Ascending aorta (tissue), 2 donors: ENCODE results near the gene TNPO1. TPM values are rescaled to one million over a fixed set of nuclear protein-coding genes. Genes with fewer than 3 reads are reported as not detected.

Source experiments
- DNase-seq, 2 donors: peaks; one replicate each; pipeline ENCODE4 v3.0.0-alpha.2; 2019; ENCODE audit warnings: low spot score in 2 of 2
- H3K27ac ChIP-seq, 2 donors: fragments of 200-600 bp; sonication (generic); one replicate each; pipeline ENCODE4 v1.5.1; 2016 to 2017; ENCODE audit warnings: mild to moderate bottlenecking in 1 of 2
- H3K27me3 ChIP-seq: fragments of 200-600 bp; sonication (generic); one replicate; pipeline ENCODE4 v1.5.1; 2017
- H3K36me3 ChIP-seq, 2 donors: fragments of 200-600 bp; sonication (generic); one replicate each; pipeline ENCODE4 v1.5.1; 2016
- H3K4me1 ChIP-seq, 2 donors: fragments of 200-600 bp; sonication (generic); one replicate each; pipeline ENCODE4 v1.5.1; 2016 to 2017; ENCODE audit warnings: mild to moderate bottlenecking in 1 of 2
- H3K4me3 ChIP-seq, 2 donors: fragments of 200-600 bp; sonication (generic); one replicate each; pipeline ENCODE4 v1.5.1; 2016 to 2017; ENCODE audit warnings: mild to moderate bottlenecking in 1 of 2
- H3K9me3 ChIP-seq, 2 donors: fragments of 200-600 bp; sonication (generic); one replicate each; pipeline ENCODE4 v1.5.1; 2016
- CTCF ChIP-seq, 3 experiments: fragments of 200-600 bp in 2 of 3; fragments of 450-650 bp in 1 of 3; sonication (generic) in 2 of 3; IDR thresholded peaks; one replicate each; pipeline ENCODE4 v1.5.1; 2016 to 2019; ENCODE audit warnings: antibody characterized with exemption in 3 of 3, mild to moderate bottlenecking in 1 of 3, moderate library complexity in 1 of 3
- intact Hi-C: fragments of 100-400 bp; cut with DNase I; formaldehyde crosslinking; loops from one replicate; pipeline ENCODE4 v1.15.1; 2023
- total RNA-seq: library from RNA; depleted of rRNA; stranded (reverse); fragments of >200 nt; gene quantifications from one replicate; pipeline ENCODE4 v1.1.0, GENCODE V29; 2016

TNPO1 gene
- total RNA-seq, 1 donor from 2014 or later: 48.5 TPM

DNA sequence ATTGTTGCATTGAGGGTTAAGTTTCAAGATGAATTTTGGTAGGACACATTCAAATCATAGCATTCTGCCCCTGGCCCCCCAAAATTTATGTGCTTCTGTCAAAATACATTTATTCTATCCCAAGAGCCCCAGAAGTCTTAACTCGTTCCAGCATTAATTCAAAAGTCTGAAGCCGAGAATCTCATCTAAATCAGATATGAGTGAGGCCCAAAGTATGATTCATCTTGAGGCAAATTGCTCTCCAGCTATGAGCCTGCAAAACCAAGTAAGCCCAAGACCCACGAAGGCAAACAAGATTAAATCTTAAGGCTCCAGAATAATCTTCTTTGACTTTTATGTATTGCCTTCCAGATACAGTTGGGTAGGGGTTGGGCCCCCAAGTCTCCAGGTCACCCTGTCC is 19.2 kb downstream of the TNPO1 start:
- Histone ChIP-seq H3K36me3 (no peaks in the 10 kb centered on the region), H3K27me3 (no peaks in the 10 kb centered on the region), H3K4me1 (peaks cover 15 to 16% of the 10 kb centered on the region in 2 donors), H3K4me3 (no peak overlapping the region), H3K9me3 (no peaks in the 10 kb centered on the region), H3K27ac (no peak overlapping the region)
- TF ChIP-seq CTCF (IDR thresholded peaks at IDR 0.05): no peak
- DNase-seq: no peak
- intact Hi-C loops: no loop called here

DNA sequence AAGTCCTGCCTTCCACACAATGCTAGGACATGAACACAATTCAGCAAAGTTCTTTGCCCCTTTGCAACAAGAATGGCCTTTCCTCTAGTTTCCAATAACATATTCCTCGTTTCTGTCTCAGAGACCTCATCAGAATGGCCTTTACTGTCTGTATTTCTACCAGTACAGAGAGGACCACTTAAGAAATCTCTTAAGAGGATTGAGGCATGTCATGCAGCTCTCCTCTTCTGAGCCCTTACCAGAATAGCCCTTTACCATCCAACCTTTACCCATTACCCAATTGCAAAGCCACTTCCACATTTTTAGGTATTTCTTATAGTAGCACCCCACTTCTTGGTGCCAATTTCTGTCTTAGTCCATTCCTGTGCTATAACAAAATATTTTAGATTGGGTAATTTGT is 20.3 kb downstream of the TNPO1 start:
- TF ChIP-seq CTCF (IDR thresholded peaks at IDR 0.05): no peak
- H3K4me1 ChIP-seq: peaks cover 16 to 21% of the 10 kb centered on the region in 2 donors
- peak overlapping the region in 1 of 2 donors; percentile 33 for H3K27ac ChIP-seq
- no peak overlapping the region for H3K4me3 ChIP-seq
- intact Hi-C loops: no loop called here
- H3K9me3 ChIP-seq: no peaks in the 10 kb centered on the region
- no peaks in the 10 kb centered on the region for H3K36me3 ChIP-seq
- DNase-seq: no peak
- no peaks in the 10 kb centered on the region for H3K27me3 ChIP-seq

- no peak for DNase-seq
- peaks cover 16 to 28% of the 10 kb centered on the region in 2 donors for H3K4me1 ChIP-seq
- no peaks in the 10 kb centered on the region for H3K36me3 ChIP-seq
- H3K27ac ChIP-seq: peak overlapping the region; percentile 58 to 71
- intact Hi-C loops: loop anchor here (1.0 to 2.0 kb wide), 2 partner anchors 21 to 392 kb away; partner anchors contain the start of gene TNPO1
- H3K9me3 ChIP-seq: no peaks in the 10 kb centered on the region
- no peak overlapping the region for H3K4me3 ChIP-seq
- TF ChIP-seq CTCF (IDR thresholded peaks at IDR 0.05): no peak
- no peaks in the 10 kb centered on the region for H3K27me3 ChIP-seq
Measured at GRCh38 chr5:72837524-72838096, 21.1 kb downstream of the TNPO1 start.

DNA sequence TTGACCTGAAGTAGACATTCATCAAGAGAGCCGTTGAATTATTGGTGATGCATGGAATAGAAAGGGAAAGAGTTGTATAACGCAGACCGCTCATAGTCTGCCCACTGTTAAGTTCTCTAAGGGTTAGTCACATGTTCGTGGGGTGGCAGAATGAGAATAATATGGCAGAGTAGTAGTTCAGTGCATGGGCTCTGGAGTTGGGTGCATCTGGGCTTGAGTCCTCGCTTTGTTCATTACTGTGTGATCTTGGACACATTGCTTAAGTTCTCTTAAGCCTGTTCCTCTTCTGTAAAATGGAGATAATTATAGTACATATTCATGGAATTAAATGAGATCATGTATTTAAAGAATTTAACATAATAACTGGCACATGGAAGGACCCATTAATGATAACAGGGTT is 23.6 kb downstream of the TNPO1 start:
- Histone ChIP-seq H3K27ac (peak overlapping the region; percentile 58 to 71), H3K9me3 (no peaks in the 10 kb centered on the region), H3K4me1 (peaks cover 20 to 39% of the 10 kb centered on the region in 2 donors), H3K4me3 (no peak overlapping the region), H3K27me3 (no peaks in the 10 kb centered on the region), H3K36me3 (no peaks in the 10 kb centered on the region)
- intact Hi-C loops: loop anchor here (5.0 to 10.0 kb wide), 2 partner anchors 228 to 475 kb away; no protein-coding TSS in a partner anchor
- no peak for DNase-seq
- no peak for TF ChIP-seq CTCF (IDR thresholded peaks at IDR 0.05)

GRCh38 chr5:72841756-72842535 is 25.5 kb downstream of the TNPO1 start:
- Histone ChIP-seq H3K9me3 (no peaks in the 10 kb centered on the region), H3K4me3 (no peak overlapping the region), H3K4me1 (peaks cover 17 to 39% of the 10 kb centered on the region in 2 donors), H3K36me3 (no peaks in the 10 kb centered on the region), H3K27ac (no peak overlapping the region), H3K27me3 (no peaks in the 10 kb centered on the region)
- DNase-seq: no peak
- TF ChIP-seq CTCF (IDR thresholded peaks at IDR 0.05): no peak
- intact Hi-C loops: loop anchor here (5.0 to 10.0 kb wide), 2 partner anchors 230 to 477 kb away; no protein-coding TSS in a partner anchor
